Mammary epithelial cell (primary cell): ENCODE results near the gene MYBPH.

ENCODE experiments used
- CTCF ChIP-seq, 2 donors: IDR thresholded peaks in 1 of 2; conservative IDR thresholded peaks in 1 of 2; 2 replicates each; pipeline ENCODE4 v1.5.1; 2011 to 2012; ENCODE audit warnings: inconsistent platforms in 2 of 2, low read length in 2 of 2, mild to moderate bottlenecking in 2 of 2, control low read depth in 1 of 2, low read depth in 1 of 2; ENCODE audit not compliant: insufficient read depth in 1 of 2; ENCODE audit errors: extremely low read depth in 1 of 2
- EZH2 ChIP-seq: IDR thresholded peaks from 2 replicates; pipeline ENCODE4 v1.6.1; 2012; ENCODE audit warnings: low read length, inconsistent platforms, borderline replicate concordance

DNA sequence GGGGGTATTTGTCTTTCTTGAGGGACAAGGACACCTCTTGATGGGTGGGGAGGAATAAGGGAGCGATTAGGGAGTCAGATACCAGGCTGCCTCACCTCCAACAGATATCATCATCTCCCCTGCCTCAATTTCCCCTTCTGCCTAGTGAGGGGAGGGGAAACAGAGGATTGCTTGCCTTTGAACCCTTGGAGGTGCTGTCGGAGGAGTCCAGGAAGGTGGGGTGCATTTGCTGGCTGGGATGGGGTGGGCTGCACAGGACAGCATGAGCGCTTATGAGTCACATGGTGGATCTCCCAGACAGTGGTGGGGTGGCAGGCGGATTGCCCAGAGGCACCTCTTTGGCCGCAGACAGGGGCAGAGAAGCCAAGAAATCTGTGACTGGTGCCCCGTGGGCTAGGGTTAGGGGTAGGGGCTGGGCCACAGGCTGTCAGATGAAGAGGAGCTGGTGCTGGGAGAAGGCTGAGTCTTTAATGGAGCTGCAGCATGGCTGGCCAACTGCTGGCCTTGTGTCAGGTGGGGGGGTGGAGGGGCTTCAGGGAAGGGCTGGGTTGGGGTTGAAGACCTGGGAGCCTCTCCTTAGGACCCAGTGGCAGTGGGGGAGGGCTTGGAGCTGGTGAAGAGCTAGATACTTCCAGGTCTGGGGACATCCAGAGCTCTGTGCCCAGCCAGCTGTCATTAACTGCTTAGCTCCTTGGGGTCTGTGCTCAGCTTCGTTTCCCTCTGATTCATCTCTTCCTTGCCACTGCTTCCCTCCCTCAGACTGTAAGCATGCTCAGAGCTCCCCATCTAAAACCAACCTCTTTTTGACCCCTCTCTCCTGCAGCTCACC lies 55.1 kb downstream of the MYBPH start:
- TF ChIP-seq CTCF (conservative IDR thresholded peaks at IDR 0.05 in 1 of 2, IDR thresholded peaks at IDR 0.05 in 1 of 2; ENCODE audit: extremely low read depth in 1 of 2, insufficient read depth in 1 of 2, low read depth in 1 of 2, low read length in 2 of 2) (no peak), EZH2 (no peak)
